HG02884 (cell line): ENCODE results near the gene SOX18.

Experiments used
- ATAC-seq: cut with Tn5 transposase; IDR thresholded peaks from one replicate; pipeline ENCODE4 v1.9.1; 2021; ENCODE audit warnings: mild to moderate bottlenecking, moderate library complexity; ENCODE audit not compliant: unreplicated experiment

SOX18 gene

GRCh38 chr20:64080813-64081623 lies 31.6 kb upstream of the SOX18 start:
- ATAC-seq: no peak

- ATAC-seq: no peak
These were observed 30.8 kb upstream of the SOX18 start, which contains the start of gene OPRL1 for GRCh38 chr20:64080013-64080812. OPRL1 (plus strand) TSS chr20:64080082; CDS start chr20:64092721, 12,639 bp downstream.

GRCh38 chr20:64079273-64080012 lies 30.0 kb upstream of the SOX18 start, which contains the start of gene RGS19:
RGS19 (minus strand) TSS chr20:64079518; CDS start chr20:64076886, 2,632 bp downstream.
- ATAC-seq: no peak

- no peak for ATAC-seq
These were observed 29.5 kb upstream of the SOX18 start for GRCh38 chr20:64078934-64079272.

- no peak for ATAC-seq
These were observed 28.6 kb upstream of the SOX18 start for GRCh38 chr20:64077876-64078551.

GRCh38 chr20:64077541-64077875 lies 28.1 kb upstream of the SOX18 start:
- ATAC-seq: no peak

GRCh38 chr20:64077094-64077493 lies 27.7 kb upstream of the SOX18 start:
- ATAC-seq: no peak

GRCh38 chr20:64076061-64076997 lies 26.9 kb upstream of the SOX18 start:
- no peak for ATAC-seq

GRCh38 chr20:64075556-64075955 lies 26.1 kb upstream of the SOX18 start:
- ATAC-seq: no peak

GRCh38 chr20:64074963-64075362 lies 25.5 kb upstream of the SOX18 start:
- ATAC-seq: no peak

- ATAC-seq: no peak
These were observed 24.8 kb upstream of the SOX18 start for GRCh38 chr20:64074184-64074789.

GRCh38 chr20:64073476-64074183 lies 24.2 kb upstream of the SOX18 start:
- no peak for ATAC-seq

GRCh38 chr20:64072498-64073063 lies 23.1 kb upstream of the SOX18 start:
- no peak for ATAC-seq

- no peak for ATAC-seq
These were observed 22.2 kb upstream of the SOX18 start for GRCh38 chr20:64071341-64072332.

- no peak for ATAC-seq
These were observed 21.0 kb upstream of the SOX18 start for GRCh38 chr20:64070244-64070993.

GRCh38 chr20:64069614-64070243 lies 20.3 kb upstream of the SOX18 start:
- ATAC-seq: no peak
